ENCODE results near the gene PLK1.

The PLK1 gene

GRCh38 chr16:23679986-23680336 is 1.3 kb downstream of the PLK1 start:
- DNase-seq (ENCODE audit: low read depth in 2 of 2): no peak

- DNase-seq (ENCODE audit: low read depth in 2 of 2): no peak
Observed at GRCh38 chr16:23682181-23682580, 3.5 kb downstream of the PLK1 start.

- DNase-seq (ENCODE audit: low read depth in 2 of 2): no peak
Observed at GRCh38 chr16:23683487-23683886, 4.8 kb downstream of the PLK1 start.

- DNase-seq (ENCODE audit: low read depth in 2 of 2): no peak
Observed at GRCh38 chr16:23687034-23687808, 8.5 kb downstream of the PLK1 start.

- no peak for DNase-seq (ENCODE audit: low read depth in 2 of 2)
Observed at GRCh38 chr16:23689442-23690187, 10.9 kb downstream of the PLK1 start.

- no peak for DNase-seq (ENCODE audit: low read depth in 2 of 2)
Observed at GRCh38 chr16:23690771-23691482, 12.2 kb downstream of the PLK1 start.

GRCh38 chr16:23691483-23692189 is 12.9 kb downstream of the PLK1 start:
- DNase-seq (ENCODE audit: low read depth in 2 of 2): no peak

- no peak for DNase-seq (ENCODE audit: low read depth in 2 of 2)
Observed at GRCh38 chr16:23692190-23692837, 13.6 kb downstream of the PLK1 start.

- DNase-seq (ENCODE audit: low read depth in 2 of 2): no peak
Observed at GRCh38 chr16:23694265-23694643, 15.6 kb downstream of the PLK1 start.

- no peak for DNase-seq (ENCODE audit: low read depth in 2 of 2)
Observed at GRCh38 chr16:23694644-23695373, 16.1 kb downstream of the PLK1 start.

- no peak for DNase-seq (ENCODE audit: low read depth in 2 of 2)
Observed at GRCh38 chr16:23695756-23696155, 17.1 kb downstream of the PLK1 start.

GRCh38 chr16:23699100-23699499 is 20.4 kb downstream of the PLK1 start:
- DNase-seq (ENCODE audit: low read depth in 2 of 2): no peak

GRCh38 chr16:23700093-23700492 is 21.4 kb downstream of the PLK1 start:
- DNase-seq (ENCODE audit: low read depth in 2 of 2): no peak

GRCh38 chr16:23700509-23700908 is 21.8 kb downstream of the PLK1 start:
- no peak for DNase-seq (ENCODE audit: low read depth in 2 of 2)

GRCh38 chr16:23701045-23701444 is 22.4 kb downstream of the PLK1 start:
- DNase-seq (ENCODE audit: low read depth in 2 of 2): no peak

- DNase-seq (ENCODE audit: low read depth in 2 of 2): no peak
Observed at GRCh38 chr16:23702951-23703350, 24.3 kb downstream of the PLK1 start.

GRCh38 chr16:23704772-23705516 is 26.3 kb downstream of the PLK1 start:
- DNase-seq (ENCODE audit: low read depth in 2 of 2): no peak

GRCh38 chr16:23705517-23705902 is 26.8 kb downstream of the PLK1 start:
- no peak for DNase-seq (ENCODE audit: low read depth in 2 of 2)

GRCh38 chr16:23706439-23706838 is 27.8 kb downstream of the PLK1 start:
- no peak for DNase-seq (ENCODE audit: low read depth in 2 of 2)

- no peak for DNase-seq (ENCODE audit: low read depth in 2 of 2)
Observed at GRCh38 chr16:23709536-23709935, 30.8 kb downstream of the PLK1 start.

Data from stimulated activated CD8-positive, alpha-beta memory T cell treated with anti-CD3 and anti-CD28 coated beads, Interleukin-2, amount 100 ng/mL, for 48 hours (primary cell).